Gastroesophageal sphincter (tissue), 4 donors: ENCODE results near the gene EEFSEC. TPM values are rescaled to one million over a fixed set of nuclear protein-coding genes. Genes with fewer than 3 reads are reported as not detected.

Source experiments
- ATAC-seq: fragments of 150-250 bp; one replicate; pipeline ENCODE4 v1.9.1; 2016; ENCODE audit warnings: mild to moderate bottlenecking, moderate library complexity
- H3K27ac ChIP-seq, 4 donors: fragments of 200-600 bp; sonication (generic) in 3 of 4; 1 replicate in 3 of 4; 2 replicates in 1 of 4; pipeline ENCODE4 v1.5.1; 2016 to 2019
- H3K27me3 ChIP-seq: fragments of 200-600 bp; sonication (generic); one replicate; pipeline ENCODE4 v1.5.1; 2019
- H3K36me3 ChIP-seq, 2 donors: fragments of 200-600 bp; sonication (generic); one replicate each; pipeline ENCODE4 v1.5.1; 2019; ENCODE audit warnings: control low read depth in 1 of 2
- H3K4me1 ChIP-seq, 3 donors: fragments of 200-600 bp; sonication (generic); 1 replicate in 2 of 3; 2 replicates in 1 of 3; pipeline ENCODE4 v1.5.1; 2016 to 2019; ENCODE audit warnings: control low read depth in 2 of 3
- H3K4me3 ChIP-seq, 2 donors: fragments of 200-600 bp; sonication (generic); one replicate each; pipeline ENCODE4 v1.5.1; 2019; ENCODE audit warnings: mild to moderate bottlenecking in 1 of 2, moderate library complexity in 1 of 2
- H3K9me3 ChIP-seq, 3 donors: fragments of 200-600 bp; sonication (generic); one replicate each; pipeline ENCODE4 v1.5.1; 2017 to 2019; ENCODE audit warnings: control low read depth in 2 of 3
- EP300 ChIP-seq: sonication (generic); formaldehyde crosslinking; IDR thresholded peaks from one replicate; pipeline ENCODE4 v1.6.1; 2017; ENCODE audit warnings: antibody characterized with exemption, mild to moderate bottlenecking
- POLR2A ChIP-seq, 2 donors: fragments of 450-650 bp; IDR thresholded peaks; one replicate each; pipeline ENCODE4 v1.6.1; 2017; ENCODE audit warnings: antibody characterized with exemption in 2 of 2, mild to moderate bottlenecking in 2 of 2, moderate library complexity in 1 of 2
- POLR2AphosphoS5 ChIP-seq: sonication (generic); formaldehyde crosslinking; IDR thresholded peaks from one replicate; pipeline ENCODE4 v1.6.1; 2017; ENCODE audit warnings: antibody characterized with exemption
- WGBS, 2 donors: methylation state at CpG; one replicate each; pipeline ENCODE4 v1.1.5; 2018; ENCODE audit warnings: low coverage in 1 of 2; 5-methylcytosine and 5-hydroxymethylcytosine counted together
- total RNA-seq, 4 donors: library from RNA; depleted of rRNA; stranded (reverse); fragments of >200 nt; gene quantifications; one replicate each; pipeline ENCODE4 v1.1.0, GENCODE V29; 2016
- TF ChIP-seq, protein P1 (sequence below), 4 experiments: fragments of 200-600 bp in 2 of 4; fragments of 450-650 bp in 2 of 4; sonication (generic) in 1 of 4; IDR thresholded peaks; one replicate each; pipeline ENCODE4 v1.5.1; 2017 to 2019; ENCODE audit warnings: antibody characterized with exemption in 4 of 4, mild to moderate bottlenecking in 2 of 4, moderate library complexity in 2 of 4

Gene EEFSEC
- total RNA-seq, 4 donors from 2014 or later, result 5.8 to 16.5 (median 11.4) TPM

DNA sequence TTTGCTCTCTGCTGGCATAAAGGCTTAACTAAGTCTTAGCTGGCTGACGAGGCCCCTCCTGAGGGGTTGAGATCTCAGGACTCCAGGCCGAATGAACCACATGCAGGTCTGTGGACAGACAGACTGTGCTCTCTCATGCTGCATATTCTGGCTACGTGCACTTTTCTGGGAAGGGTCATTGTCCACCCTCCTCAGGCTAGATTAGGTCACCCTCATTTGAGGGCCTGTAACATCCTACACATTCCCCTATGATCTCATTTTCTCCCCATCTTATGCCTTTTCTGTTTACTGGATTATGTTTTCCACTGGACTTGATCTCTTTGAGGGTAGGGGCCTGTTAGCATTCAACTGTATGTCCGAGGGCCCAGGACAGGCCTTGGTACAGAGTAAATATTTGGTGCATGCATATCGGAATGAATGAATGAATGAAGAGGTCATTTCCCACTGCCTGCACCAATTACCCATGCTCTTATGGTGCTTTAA lies 13.7 kb downstream of the EEFSEC start:
- ATAC-seq, result no peak
- Histone ChIP-seq H3K4me1 (peaks cover 0 to 17% (median 0%) of the 10 kb centered on the region in 3 donors), H3K9me3 (no peaks in the 10 kb centered on the region), H3K36me3 (peaks cover 0 to 17% of the 10 kb centered on the region in 2 donors), H3K27ac (no peak overlapping the region), H3K4me3 (no peak overlapping the region), H3K27me3 (no peaks in the 10 kb centered on the region)
- TF ChIP-seq, protein P1, sequence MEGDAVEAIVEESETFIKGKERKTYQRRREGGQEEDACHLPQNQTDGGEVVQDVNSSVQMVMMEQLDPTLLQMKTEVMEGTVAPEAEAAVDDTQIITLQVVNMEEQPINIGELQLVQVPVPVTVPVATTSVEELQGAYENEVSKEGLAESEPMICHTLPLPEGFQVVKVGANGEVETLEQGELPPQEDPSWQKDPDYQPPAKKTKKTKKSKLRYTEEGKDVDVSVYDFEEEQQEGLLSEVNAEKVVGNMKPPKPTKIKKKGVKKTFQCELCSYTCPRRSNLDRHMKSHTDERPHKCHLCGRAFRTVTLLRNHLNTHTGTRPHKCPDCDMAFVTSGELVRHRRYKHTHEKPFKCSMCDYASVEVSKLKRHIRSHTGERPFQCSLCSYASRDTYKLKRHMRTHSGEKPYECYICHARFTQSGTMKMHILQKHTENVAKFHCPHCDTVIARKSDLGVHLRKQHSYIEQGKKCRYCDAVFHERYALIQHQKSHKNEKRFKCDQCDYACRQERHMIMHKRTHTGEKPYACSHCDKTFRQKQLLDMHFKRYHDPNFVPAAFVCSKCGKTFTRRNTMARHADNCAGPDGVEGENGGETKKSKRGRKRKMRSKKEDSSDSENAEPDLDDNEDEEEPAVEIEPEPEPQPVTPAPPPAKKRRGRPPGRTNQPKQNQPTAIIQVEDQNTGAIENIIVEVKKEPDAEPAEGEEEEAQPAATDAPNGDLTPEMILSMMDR (IDR thresholded peaks at IDR 0.05), result no peak
- no peak for TF ChIP-seq EP300
- whole genome bisulfite sequencing, 2 donors, result 81 to 92% methylated on average over 3 to 4 of the region's 5 CpGs

DNA sequence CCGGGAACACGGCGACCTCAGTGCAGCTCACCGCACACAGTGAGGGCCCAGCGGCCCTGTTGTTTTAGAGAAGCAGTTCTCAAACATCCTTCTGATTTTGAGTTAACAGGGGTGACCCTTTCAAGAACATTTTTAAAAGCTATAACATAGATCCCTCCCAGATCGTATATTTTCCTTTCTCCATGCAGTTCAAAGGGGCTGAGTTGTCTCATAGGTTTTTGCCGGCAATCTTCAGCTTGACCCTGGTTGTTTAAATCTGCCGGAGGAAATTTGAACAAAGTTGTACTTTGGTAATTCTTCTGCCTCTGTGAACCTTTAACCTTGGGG lies 14.3 kb downstream of the EEFSEC start:
- H3K4me3 ChIP-seq, result no peak overlapping the region
- peaks cover 0 to 12% of the 10 kb centered on the region in 2 donors for H3K36me3 ChIP-seq
- ATAC-seq, result no peak
- peaks cover 0 to 17% (median 0%) of the 10 kb centered on the region in 3 donors for H3K4me1 ChIP-seq
- H3K27ac ChIP-seq, result no peak overlapping the region
- H3K9me3 ChIP-seq, result no peaks in the 10 kb centered on the region
- TF ChIP-seq EP300 (no peak), POLR2AphosphoS5 (no peak), POLR2A (IDR thresholded peaks at IDR 0.05) (no peak)
- TF ChIP-seq, protein P1 (IDR thresholded peaks at IDR 0.05), result no peak
- H3K27me3 ChIP-seq, result no peaks in the 10 kb centered on the region
- 88 to 97% methylated on average over 8 of the region's 8 CpGs for WGBS, 2 donors

DNA sequence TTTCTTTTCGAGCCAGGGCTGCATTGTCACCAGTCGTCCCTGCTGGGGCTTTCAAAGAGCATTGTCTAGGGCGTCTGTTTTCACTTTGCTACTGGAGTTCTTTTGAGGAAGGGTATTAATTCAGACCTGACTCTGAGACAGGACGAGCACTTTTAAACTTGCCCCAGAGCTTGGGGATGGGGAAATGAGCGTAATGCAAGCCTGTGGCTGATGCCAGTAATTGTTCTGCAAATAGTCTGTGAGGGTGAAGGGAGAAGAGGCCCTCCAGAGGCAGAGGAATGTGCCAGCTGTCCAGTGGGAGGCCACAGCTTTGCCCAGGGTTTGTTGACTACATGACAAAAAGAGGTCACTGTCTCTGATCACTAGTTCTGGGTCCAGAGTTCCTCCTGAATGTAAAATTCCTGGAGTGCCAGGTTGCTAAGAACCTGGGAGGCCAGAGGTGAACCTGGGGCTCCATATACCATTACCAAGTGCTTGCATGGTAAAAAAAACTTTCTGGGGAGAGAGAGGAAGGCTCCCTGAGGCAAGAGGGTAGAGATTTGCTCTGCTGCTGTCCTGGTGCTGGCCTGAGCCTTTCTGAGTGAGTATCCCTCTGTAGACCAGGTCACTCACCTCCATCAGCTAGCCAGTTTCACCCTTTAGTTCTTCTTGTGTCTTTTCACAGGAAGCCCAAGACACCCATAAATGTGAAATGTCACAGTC lies 14.8 kb downstream of the EEFSEC start:
- ATAC-seq, result no peak

DNA sequence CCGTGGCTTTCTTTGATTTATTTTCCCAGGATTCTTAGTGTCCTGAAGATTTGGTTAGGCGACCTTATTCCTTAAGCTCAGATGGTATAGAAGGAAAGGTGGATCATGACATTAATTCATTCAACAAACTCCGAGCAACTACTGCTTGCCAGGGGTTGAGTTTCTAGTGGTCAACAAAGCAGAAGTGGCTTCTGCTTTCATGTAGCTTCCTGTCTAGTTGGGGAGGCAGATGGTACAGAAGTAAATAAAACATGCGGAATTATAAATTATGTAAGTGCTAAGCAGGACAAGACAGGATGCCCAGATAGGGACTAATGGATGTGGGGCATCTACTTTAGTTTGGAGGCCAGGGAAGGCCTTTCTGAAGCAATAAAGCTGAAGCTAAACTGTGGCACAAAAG lies 15.6 kb downstream of the EEFSEC start:
- Histone ChIP-seq H3K27ac (no peak overlapping the region), H3K4me3 (no peak overlapping the region), H3K4me1 (peaks cover 0 to 17% (median 0%) of the 10 kb centered on the region in 3 donors), H3K36me3 (peaks cover 0 to 12% of the 10 kb centered on the region in 2 donors), H3K9me3 (no peaks in the 10 kb centered on the region), H3K27me3 (no peaks in the 10 kb centered on the region)
- no peak for TF ChIP-seq EP300
- TF ChIP-seq POLR2A (IDR thresholded peaks at IDR 0.05), result no peak
- TF ChIP-seq, protein P1 (IDR thresholded peaks at IDR 0.05), result no peak
- no peak for TF ChIP-seq POLR2AphosphoS5
- 78 to 92% methylated on average over 2 to 4 of the region's 4 CpGs for WGBS, 2 donors
- no peak for ATAC-seq

More for the DNA sequence above, 14.8 kb downstream of the EEFSEC start:
- Histone ChIP-seq H3K9me3 (no peaks in the 10 kb centered on the region), H3K27ac (no peak overlapping the region), H3K4me1 (peaks cover 0 to 17% (median 0%) of the 10 kb centered on the region in 3 donors), H3K27me3 (no peaks in the 10 kb centered on the region), H3K4me3 (no peak overlapping the region), H3K36me3 (peaks cover 0 to 12% of the 10 kb centered on the region in 2 donors)
- WGBS, 2 donors, result 70 to 93% methylated on average over 2 to 3 of the region's 5 CpGs
- TF ChIP-seq EP300, result no peak
- TF ChIP-seq, protein P1 (IDR thresholded peaks at IDR 0.05), result no peak
- TF ChIP-seq POLR2AphosphoS5, result no peak
- TF ChIP-seq POLR2A (IDR thresholded peaks at IDR 0.05), result no peak
